GM19455 (cell line): ENCODE measurements around the gene SLC24A3.

ENCODE experiments used
- ATAC-seq: cut with Tn5 transposase; IDR thresholded peaks from one replicate; pipeline ENCODE4 v1.9.1; 2021; ENCODE audit not compliant: unreplicated experiment

Gene SLC24A3

DNA sequence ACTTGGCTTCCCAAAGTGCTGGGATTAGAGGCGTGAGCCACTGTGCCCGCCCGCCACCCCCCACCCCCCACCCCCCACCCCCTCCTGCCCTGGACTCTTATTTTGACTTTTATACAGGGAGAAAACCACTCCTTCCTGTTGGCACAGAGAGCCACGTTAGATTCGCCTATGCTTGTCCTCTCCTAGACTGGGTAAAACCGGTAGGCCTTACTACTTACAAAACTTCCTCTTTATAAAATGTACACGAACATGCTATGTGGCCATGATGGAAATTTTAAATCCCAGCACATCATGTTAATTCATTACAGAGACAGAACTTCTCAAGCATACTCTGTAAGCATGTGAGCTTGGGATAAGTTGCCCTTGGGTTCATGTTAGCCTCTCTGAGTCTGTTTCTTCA, 124.2 kb downstream of the SLC24A3 start:
- ATAC-seq, result no peak

GRCh38 chr20:19338380-19338779, 125.9 kb downstream of the SLC24A3 start:
- no peak for ATAC-seq

- ATAC-seq, result no peak
Measured at GRCh38 chr20:19338960-19339359, 126.5 kb downstream of the SLC24A3 start.

DNA sequence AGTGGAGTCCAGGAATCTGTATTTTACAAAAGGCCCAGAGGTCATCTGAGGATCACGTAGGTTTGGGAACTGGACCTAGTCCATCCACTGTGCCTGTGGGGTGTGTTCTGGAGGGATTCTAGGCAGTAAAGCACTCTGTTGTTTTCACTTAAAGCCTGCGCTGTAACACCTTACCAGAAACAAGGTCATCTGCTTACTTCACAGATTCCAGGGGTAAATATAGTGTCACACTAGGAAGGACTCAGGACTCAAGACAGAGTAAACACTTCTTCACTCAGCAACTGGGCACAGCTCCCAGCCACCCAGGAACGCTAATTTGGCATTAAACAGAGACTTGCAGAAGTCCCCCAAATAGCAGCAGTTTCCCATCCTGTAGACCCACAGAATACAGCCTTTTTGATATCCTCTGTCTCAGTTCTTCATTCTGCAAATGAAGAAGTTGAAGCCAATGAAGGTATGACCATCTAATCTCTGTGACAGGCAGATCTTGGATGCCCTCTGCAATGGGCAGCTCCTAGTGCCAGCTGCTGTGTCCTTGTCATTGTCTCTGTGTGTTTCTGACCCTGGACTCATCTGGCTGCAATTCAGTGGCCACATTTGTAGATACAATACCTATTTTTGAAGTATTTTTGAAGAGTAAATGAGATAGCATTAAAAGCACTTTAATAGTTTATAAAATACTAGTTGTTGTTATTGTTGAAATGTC, 129.1 kb downstream of the SLC24A3 start:
- ATAC-seq, result no peak

- no peak for ATAC-seq
Measured at GRCh38 chr20:19344341-19344740, 131.9 kb downstream of the SLC24A3 start.

DNA sequence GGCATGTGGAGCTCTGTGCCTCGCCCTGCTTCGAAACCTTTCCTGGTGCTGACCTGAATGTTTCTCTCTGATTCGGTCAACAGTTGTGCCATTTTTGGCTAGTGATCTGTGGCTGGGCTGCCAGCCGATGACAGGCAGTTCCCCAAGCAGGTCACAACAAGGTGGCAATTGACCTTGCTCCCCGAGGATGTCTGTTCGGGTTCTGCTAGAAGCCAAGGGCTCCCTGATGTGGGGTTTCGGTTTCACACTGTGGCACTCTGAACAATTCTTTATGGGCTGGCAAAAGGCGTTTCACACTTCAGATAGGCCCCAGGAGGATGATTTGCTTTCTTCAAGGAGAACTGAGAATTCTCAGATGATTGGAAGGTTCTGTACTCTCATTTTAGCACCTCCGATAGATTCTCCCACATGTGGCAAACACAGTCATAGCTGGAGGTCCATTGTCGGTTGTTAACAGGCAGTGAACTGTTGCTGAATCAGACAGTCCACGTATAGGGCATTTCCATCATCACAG, 135.6 kb downstream of the SLC24A3 start:
- ATAC-seq, result peak; percentile 61

- no peak for ATAC-seq
Measured at GRCh38 chr20:19348582-19348981, 136.1 kb downstream of the SLC24A3 start.

DNA sequence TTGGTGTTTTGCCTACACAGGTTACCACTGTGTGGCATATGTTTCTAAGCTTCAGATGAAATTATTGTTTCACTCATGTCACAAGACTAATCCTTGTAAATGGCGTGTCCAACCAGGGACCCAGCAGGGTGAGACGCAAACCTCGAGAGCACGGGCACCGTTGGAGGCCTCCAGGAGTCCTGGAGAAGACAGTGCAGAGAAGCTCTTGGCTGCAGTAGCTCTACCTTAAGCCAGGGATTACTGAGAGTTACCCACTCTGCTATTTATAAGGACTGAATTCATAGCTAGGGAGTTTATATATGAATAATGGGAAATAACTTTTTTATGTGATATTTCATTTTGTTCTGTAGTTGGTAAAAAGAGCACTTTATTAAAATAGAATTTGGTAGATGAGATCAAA, 137.4 kb downstream of the SLC24A3 start:
- ATAC-seq, result no peak

DNA sequence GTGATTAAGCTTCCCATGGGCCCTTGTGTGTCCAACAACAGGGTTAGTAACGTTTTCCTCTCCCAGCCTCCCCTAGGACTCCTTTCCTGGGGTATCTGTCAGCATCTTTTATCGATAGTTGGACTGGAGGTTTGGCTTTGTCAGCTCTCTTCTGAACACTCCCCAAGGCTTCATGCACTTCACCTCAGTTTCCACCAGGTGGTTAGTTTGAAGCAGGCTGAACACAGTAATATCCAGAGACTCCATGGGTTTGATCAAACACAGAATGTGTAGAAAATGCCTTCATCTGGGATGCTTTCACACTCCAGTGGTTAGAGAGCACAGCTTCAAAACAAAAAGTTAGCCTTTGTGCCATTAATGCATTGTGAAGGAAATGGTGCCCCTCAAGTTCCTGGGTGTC, 139.1 kb downstream of the SLC24A3 start:
- no peak for ATAC-seq

DNA sequence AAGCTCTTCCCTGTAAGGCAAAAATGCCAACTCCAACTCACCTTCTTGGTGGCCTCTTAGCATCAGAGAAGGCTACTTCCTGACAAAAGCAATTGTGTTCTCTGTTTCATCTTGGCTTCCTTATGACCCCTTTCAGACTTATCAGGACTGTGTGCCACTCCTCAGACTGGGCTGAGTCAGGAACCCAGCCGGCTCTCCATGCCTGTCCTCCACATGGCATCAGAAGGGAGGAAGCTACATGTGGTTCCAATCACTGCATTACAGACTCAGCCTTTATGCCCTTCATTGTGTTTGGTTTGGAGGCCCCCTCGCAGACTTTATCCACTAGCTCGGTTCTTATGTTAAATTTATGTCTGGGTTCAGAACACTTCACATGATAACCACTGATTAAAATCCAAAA, 142.5 kb downstream of the SLC24A3 start:
- ATAC-seq, result no peak

- no peak for ATAC-seq
Measured at GRCh38 chr20:19361790-19362189, 149.3 kb downstream of the SLC24A3 start.

- ATAC-seq, result no peak
Measured at GRCh38 chr20:19363476-19363875, 151.0 kb downstream of the SLC24A3 start.

DNA sequence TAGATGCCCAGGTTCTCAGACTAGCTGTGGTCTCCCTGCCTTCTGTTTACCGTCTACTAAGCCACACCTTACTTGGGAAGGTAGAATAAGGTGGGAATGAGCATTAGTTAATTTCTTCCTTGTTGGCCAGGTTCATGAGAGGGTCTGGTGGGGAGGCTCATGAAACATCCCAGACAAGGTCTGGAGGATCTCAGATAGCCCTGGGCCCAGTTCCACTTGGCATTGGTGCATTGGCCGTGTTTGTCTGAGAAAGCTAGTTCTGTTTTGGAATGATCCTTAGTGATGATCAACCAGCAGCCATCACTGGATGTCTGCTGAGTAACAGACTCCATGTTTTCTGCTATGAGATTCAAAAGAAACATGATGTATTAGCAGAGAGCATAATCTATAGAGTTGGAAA, 155.1 kb downstream of the SLC24A3 start:
- ATAC-seq, result no peak

- no peak for ATAC-seq
Measured at GRCh38 chr20:19368351-19368750, 155.9 kb downstream of the SLC24A3 start.

- no peak for ATAC-seq
Measured at GRCh38 chr20:19370076-19371075, 157.9 kb downstream of the SLC24A3 start.

- no peak for ATAC-seq
Measured at GRCh38 chr20:19371112-19371511, 158.7 kb downstream of the SLC24A3 start.

GRCh38 chr20:19374216-19374615, 161.8 kb downstream of the SLC24A3 start:
- ATAC-seq, result no peak

DNA sequence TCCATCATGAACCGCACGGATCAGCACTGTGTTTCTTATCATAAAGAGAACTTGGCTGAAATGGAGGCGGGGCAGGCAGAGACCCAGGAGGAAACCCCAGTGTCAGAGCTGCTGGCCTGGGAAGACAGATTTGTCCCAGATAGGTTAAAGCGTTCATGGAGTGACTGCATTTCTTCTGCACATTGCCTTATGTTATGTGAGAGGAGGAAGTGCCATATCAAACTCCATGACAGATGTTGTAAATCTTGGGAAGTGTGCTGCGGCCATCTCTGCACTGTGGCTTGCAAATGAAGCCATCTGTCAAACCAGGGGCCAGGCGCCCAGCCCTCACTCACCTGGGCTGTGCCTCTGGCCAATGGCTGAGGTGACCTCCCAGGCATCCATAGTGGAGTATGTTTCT, 163.0 kb downstream of the SLC24A3 start:
- no peak for ATAC-seq

GRCh38 chr20:19375801-19376200, 163.4 kb downstream of the SLC24A3 start:
- no peak for ATAC-seq

- ATAC-seq, result no peak
Measured at GRCh38 chr20:19376451-19377229, 164.2 kb downstream of the SLC24A3 start.

- ATAC-seq, result no peak
Measured at GRCh38 chr20:19378058-19378457, 165.6 kb downstream of the SLC24A3 start.
